Measurements from ENCODE around the gene ZSWIM6.
A peak's percentile ranks its signal among the peaks of the same experiment; 100 is the strongest.

Gene ZSWIM6

DNA sequence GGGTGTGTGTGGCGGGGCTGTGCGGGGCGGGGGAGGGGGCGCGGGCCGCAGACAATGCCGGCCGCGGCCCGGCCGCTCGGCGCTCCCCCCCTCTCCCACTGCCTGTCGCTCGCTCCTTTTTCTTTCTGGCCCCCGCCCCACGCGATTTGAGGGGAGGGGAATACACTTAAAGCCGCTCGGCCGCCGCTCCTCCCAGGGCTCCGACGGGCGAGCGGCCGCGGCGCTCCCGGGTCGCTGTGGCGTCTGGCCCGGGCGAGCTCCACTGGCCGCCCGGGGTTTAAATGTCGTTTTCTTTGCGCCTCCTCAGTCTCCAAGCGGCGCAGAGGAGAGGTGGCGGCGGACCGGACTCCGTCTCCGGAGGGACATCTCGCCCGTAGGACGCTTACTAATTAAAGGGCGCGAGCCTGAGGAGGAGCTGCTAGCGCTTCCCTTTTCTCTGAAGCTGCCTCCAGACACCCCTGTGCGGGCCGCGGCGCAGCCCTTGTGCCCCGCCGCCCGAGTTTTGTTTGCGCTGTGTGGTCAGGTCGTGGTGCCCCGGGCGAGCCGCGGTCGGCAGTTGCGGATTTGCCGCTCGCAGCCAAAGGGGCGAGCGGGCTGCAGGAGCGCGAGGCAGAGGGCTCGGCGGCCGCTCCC lies 1.4 kb downstream of the ZSWIM6 start:
- no peak for ATAC-seq
- Mint-ChIP-seq H3K4me3 (peak overlapping the region; percentile 79), H3K36me3 (ENCODE audit: low read depth) (peaks cover 9% of the 10 kb centered on the region), H3K4me1 (peaks cover 37% of the 10 kb centered on the region), H3K27ac (no peak overlapping the region), H3K9me3 (no peaks in the 10 kb centered on the region), H3K27me3 (peaks cover 13% of the 10 kb centered on the region)
- DNase-seq = peak; percentile 27

DNA sequence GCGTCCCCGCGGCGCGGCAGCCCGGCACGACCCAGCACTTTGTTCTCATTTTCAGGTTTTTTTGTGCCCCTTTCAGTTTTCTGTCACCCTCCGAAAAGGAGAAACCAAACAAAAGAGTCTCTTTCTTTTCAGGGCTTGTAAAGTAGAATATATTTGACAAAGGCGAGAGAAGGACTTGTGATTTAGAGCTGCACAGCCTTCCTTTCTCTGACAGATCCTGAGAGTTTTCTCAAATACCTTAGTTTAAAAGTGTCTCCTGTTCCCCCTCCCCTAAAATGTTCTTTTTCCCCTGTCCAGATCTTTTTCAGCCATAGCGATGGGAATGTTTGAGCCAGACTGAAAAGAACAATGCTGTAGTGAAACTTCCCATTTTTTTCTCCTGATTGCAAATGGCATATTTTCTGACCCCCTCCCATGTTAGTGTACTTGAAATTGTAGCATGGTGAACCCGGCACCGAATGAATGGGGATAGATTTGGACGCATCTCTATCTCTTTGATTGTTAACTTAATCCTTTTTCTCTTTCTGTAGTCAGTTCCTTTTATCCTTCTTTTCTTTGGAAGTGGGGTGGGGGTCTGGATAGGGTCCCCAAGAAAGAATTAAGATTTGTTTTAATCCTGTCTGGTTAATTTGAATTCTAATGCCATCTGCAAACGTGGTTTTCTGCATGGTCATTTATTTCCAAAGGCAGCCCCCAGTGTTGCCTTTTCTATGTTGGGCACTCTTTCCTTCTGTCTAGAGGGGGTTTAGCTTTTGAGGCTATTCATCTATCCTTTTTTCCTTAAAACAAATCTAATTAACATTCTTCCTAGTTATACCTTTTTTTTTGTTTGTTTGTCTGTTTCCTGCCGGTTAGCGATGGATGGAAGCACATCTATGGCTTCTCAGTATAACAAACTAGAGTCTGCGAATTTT lies 2.2 kb downstream of the ZSWIM6 start:
- Mint-ChIP-seq H3K27ac (peak overlapping the region; percentile 10), H3K9me3 (no peaks in the 10 kb centered on the region), H3K4me3 (peak overlapping the region; percentile 79), H3K36me3 (ENCODE audit: low read depth) (peaks cover 9% of the 10 kb centered on the region), H3K4me1 (peaks cover 34% of the 10 kb centered on the region), H3K27me3 (peaks cover 8% of the 10 kb centered on the region)
- no peak for DNase-seq
- ATAC-seq = no peak

DNA sequence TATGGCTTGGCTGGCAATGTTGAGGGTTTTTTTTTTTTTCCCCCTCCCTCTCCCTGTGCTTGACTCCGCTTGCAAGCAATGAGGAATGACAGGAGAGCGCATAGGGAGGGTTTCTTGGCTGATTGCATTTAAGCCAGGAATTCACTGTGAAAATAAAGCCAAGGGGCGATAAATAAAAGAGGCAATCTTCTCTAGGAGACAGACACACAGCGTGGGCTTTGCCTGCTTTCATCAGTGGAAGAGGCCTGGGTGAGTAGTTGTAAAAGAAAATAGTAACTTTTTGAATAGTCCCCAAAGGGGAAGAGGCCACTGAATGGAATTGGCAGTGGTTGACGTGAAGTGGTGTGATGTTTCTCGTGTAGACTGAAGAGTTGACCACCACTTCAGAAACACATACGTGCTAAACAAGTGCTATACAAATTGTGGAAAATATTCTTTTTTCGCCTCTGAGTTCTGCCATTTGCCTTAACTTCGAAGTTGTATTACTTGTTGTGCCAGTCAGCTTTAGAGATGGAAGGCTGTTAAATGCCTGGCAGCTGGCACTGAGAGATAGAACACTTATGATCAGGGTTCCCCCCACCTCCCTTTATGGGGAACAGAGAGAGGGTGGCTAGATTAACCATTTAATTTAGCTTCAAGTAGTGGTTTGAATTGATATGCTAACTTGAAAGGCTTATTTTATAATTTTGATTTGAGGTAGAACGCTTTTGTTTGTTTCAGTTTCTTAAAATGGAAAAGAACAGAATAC lies 3.0 kb downstream of the ZSWIM6 start:
- peaks cover 29% of the 10 kb centered on the region for H3K4me1 Mint-ChIP-seq
- H3K4me3 Mint-ChIP-seq = peak overlapping the region; percentile 79
- H3K9me3 Mint-ChIP-seq = no peaks in the 10 kb centered on the region

DNA sequence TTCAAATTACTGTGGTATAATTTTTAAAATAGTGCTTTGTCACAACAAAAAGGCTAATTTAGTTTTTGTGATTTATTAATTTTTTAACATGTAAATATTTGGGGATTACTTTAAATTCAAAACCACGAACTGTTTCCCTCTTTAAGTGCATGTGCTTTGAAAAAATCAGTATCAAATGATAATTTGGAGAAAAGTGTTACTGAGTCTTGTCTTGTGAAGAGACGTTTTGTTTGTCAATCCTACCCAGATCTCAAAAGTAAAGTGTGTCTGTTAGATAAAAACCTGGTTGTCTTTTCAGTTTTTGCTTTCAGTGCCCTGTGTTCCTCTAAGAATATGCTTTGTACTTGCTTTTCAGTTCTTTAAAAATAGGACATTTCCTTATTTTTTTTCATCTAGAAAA lies 7.7 kb downstream of the ZSWIM6 start:
- Mint-ChIP-seq H3K27ac (no peak overlapping the region), H3K27me3 (peaks cover under 1% of the 10 kb centered on the region), H3K4me3 (no peak overlapping the region), H3K4me1 (peaks cover 45% of the 10 kb centered on the region), H3K9me3 (no peaks in the 10 kb centered on the region), H3K36me3 (ENCODE audit: low read depth) (peaks cover 6% of the 10 kb centered on the region)
- DNase-seq (no peak), ATAC-seq (no peak)

More for the DNA sequence above, 3.0 kb downstream of the ZSWIM6 start:
- Mint-ChIP-seq H3K27me3 (peaks cover 8% of the 10 kb centered on the region), H3K27ac (no peak overlapping the region), H3K36me3 (ENCODE audit: low read depth) (peaks cover 9% of the 10 kb centered on the region)
- ATAC-seq (no peak), DNase-seq (no peak)

DNA sequence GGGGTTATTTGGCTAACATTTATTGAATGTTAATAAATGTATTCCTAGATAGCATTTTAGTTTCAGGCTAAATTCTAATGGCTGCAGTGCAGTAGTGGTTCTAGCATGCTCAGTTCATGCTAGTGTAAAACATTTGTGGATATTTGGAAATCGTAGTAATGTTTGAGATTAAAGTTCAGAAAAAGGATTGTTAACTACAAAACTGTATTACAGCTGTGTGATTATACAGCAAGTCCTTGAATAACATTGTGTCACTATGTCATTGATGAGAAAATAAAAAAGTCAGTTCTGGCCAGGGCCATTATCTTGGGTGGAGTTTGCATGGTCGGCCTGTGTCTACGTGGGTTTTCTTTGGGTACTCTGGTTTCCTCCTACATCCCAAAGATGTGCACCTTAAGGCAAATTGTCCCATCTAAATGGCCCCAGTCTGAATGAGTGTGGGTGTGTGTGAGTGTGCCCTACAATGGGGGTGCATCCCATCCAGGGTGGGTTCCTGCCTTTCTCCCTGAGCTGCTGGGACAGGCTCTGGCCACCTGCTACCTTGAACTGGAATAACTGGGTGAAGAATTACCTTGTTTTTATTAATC lies 8.8 kb downstream of the ZSWIM6 start:
- H3K4me3 Mint-ChIP-seq = no peak overlapping the region
- H3K27ac Mint-ChIP-seq = no peak overlapping the region
- H3K36me3 Mint-ChIP-seq (ENCODE audit: low read depth) = peaks cover 4% of the 10 kb centered on the region
- H3K4me1 Mint-ChIP-seq = peaks cover 38% of the 10 kb centered on the region
- H3K9me3 Mint-ChIP-seq = no peaks in the 10 kb centered on the region
- no peaks in the 10 kb centered on the region for H3K27me3 Mint-ChIP-seq
- DNase-seq = no peak
- ATAC-seq = no peak

DNA sequence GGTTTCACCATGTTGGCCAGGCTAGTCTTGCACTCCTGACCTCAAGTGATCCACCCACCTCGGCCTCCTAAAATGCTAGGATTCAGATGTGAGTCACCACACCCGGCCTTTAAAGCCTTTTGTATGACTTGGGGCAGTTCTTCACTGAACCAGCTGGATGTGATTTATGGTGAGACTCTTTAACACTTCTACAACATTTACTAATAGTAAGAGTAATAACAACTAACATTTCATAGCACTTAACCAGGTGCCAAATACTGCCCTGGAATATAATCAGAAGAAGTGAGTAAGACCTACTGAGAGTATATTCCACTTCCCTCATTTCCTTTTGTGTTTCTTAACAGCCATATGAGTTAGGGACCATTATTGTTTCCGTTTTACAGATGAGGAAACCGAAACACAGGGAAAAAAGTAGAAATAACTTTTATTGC lies 10.0 kb downstream of the ZSWIM6 start:
- Mint-ChIP-seq H3K36me3 (ENCODE audit: low read depth) (no peaks in the 10 kb centered on the region), H3K4me1 (peaks cover 38% of the 10 kb centered on the region), H3K27me3 (no peaks in the 10 kb centered on the region), H3K9me3 (no peaks in the 10 kb centered on the region), H3K4me3 (no peak overlapping the region), H3K27ac (no peak overlapping the region)
- ATAC-seq (peak; percentile 88), DNase-seq (peak; percentile 37)

DNA sequence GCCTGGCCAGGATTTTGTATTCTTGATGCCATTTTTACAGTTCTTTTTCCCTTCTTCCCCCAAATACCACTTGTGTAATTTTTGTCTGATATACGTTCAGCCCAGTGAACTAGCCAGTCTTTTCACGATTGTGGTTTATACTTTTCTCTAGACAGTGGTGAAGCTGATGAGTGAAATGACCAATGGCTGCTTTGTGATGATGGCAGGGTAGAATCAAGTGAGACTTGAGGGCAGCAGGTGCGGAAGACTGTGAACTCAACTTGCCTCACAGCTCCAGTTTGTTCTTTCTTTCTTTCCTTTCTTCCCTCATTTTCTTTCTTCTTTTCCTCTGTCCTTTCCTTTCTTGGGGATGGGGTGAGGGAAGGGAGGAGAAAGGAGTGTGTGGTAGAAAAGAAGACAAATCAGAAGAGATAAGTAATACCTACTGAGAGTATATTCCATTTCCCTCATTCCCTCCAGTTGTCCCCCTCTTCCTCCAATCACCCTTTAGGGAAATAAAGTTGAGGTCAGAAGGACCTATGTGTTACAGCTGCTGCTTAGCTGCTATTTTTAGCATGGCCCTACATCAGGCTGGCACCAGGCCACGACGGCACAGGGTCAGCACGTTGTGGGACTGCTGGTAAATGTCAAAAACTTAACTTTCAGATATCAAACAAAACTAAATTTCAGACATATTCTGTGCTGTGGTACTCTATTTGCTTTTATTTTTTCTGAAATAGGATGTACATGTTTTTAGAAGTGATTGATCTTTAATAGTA lies 12.3 kb downstream of the ZSWIM6 start:
- Mint-ChIP-seq H3K27me3 (no peaks in the 10 kb centered on the region), H3K27ac (no peak overlapping the region), H3K36me3 (ENCODE audit: low read depth) (no peaks in the 10 kb centered on the region), H3K9me3 (peaks cover 4% of the 10 kb centered on the region), H3K4me1 (peaks cover 43% of the 10 kb centered on the region), H3K4me3 (no peak overlapping the region)
- DNase-seq (no peak), ATAC-seq (no peak)

DNA sequence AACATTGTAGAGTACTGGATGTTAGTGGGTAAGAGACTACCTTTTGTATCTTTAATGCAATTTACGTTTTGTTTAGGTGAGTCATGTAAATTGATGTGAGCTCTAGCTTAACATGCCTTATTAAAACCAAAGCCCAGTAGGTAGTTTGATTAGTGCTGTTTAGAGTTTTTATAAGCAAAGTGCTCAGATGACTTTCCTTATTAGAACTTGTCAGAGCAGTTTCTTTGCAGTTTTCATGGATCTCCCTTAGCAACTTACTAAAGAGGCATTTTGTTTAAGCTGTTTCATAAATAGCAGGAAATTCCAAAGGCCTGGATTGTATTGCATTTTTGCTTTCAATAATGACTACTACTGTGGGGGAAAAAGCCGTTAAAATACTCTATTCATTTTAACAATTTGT lies 14.5 kb downstream of the ZSWIM6 start:
- no peak for DNase-seq
- Mint-ChIP-seq H3K4me3 (no peak overlapping the region), H3K4me1 (peaks cover 34% of the 10 kb centered on the region), H3K27me3 (no peaks in the 10 kb centered on the region), H3K36me3 (ENCODE audit: low read depth) (no peaks in the 10 kb centered on the region), H3K9me3 (peaks cover 4% of the 10 kb centered on the region), H3K27ac (no peak overlapping the region)
- no peak for ATAC-seq

DNA sequence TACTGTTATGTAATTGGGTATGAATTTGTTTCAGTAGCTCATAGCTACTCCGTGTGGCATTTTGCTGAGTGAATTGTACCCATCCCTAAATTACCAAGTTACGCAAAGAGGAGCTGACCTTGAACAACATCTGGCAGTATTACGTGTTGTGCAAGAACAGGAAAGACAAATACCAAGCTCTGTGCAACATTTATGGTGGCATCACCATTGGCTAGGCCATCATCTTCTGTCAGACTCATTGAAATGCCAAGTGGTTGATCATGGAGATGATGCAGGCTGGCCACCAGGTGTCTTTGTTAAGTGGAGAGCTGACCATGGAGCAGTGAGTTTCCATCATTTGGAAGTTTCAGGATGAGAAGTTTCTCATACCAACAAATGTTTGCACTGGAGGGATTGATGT lies 15.0 kb downstream of the ZSWIM6 start:
- Mint-ChIP-seq H3K36me3 (ENCODE audit: low read depth) (no peaks in the 10 kb centered on the region), H3K27ac (no peak overlapping the region), H3K9me3 (peaks cover 4% of the 10 kb centered on the region), H3K27me3 (no peaks in the 10 kb centered on the region), H3K4me1 (peaks cover 29% of the 10 kb centered on the region), H3K4me3 (no peak overlapping the region)
- ATAC-seq = no peak
- DNase-seq = no peak

DNA sequence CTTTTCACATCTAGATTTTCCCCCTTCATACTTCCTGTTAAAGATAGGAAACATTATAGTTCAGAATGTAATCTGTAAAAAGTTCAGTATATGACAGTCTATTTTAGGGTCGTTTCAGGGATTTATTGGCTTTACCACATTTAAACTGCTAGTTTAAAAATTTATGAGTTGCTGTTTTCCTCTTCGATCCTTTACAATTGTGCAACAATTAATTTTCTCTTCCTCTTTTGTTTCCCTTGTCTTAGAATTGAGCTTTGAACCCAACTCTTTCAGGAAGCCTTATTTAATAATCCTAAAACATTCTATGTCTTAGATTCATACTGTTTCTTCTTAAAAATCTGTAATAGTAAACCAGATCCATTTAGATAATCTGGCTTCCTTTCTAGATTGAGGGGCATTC lies 16.4 kb downstream of the ZSWIM6 start:
- H3K4me1 Mint-ChIP-seq = peaks cover 21% of the 10 kb centered on the region
- DNase-seq = no peak
- ATAC-seq = no peak
- no peak overlapping the region for H3K4me3 Mint-ChIP-seq
- no peak overlapping the region for H3K27ac Mint-ChIP-seq
- no peaks in the 10 kb centered on the region for H3K27me3 Mint-ChIP-seq
- no peaks in the 10 kb centered on the region for H3K36me3 Mint-ChIP-seq (ENCODE audit: low read depth)
- peaks cover 4% of the 10 kb centered on the region for H3K9me3 Mint-ChIP-seq

DNA sequence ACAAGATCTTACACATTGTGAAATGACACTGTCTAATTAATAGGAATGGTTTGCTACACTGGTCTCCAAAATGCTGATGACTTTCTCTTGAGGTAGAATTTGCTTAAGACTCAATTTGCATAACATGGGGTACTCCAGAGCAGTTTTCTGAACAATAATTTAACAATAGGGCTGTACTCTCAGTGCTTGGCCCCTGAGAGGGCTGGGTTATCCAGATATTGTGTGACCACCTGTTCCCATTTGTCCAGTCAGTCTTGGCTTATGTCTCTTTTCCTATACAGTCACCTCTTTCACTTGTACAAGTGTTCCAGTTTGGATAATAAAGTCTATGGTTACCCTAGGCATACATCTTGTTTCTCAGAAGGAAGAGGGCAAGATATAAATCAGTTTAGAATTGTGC lies 17.9 kb downstream of the ZSWIM6 start:
- H3K27ac Mint-ChIP-seq = no peak overlapping the region
- no peaks in the 10 kb centered on the region for H3K36me3 Mint-ChIP-seq (ENCODE audit: low read depth)
- H3K4me1 Mint-ChIP-seq = peaks cover 17% of the 10 kb centered on the region
- H3K4me3 Mint-ChIP-seq = no peak overlapping the region
- no peak for ATAC-seq
- DNase-seq = no peak
- H3K9me3 Mint-ChIP-seq = peaks cover 4% of the 10 kb centered on the region
- H3K27me3 Mint-ChIP-seq = no peaks in the 10 kb centered on the region

DNA sequence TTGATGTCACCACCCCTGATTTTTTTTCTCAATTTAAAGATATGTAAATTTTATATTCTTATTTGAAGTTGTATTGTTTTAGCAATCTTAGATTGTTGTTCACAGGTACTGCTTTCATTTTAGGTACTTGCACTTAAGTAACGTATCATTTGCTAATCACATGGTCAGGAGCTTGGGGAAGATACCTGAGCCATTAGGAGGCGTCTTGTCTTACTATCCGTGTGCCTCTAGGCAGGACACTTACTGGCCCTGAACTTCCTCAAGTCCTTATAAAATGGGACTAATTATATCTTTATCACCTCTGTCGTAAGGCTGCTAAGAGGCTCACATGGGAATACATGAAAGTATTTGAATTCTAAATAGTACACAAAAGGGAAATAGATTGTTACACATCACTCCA lies 18.5 kb downstream of the ZSWIM6 start:
- peaks cover 4% of the 10 kb centered on the region for H3K9me3 Mint-ChIP-seq
- H3K27ac Mint-ChIP-seq = no peak overlapping the region
- H3K36me3 Mint-ChIP-seq (ENCODE audit: low read depth) = no peaks in the 10 kb centered on the region
- no peak for ATAC-seq
- no peak for DNase-seq
- H3K4me1 Mint-ChIP-seq = peaks cover 17% of the 10 kb centered on the region
- no peaks in the 10 kb centered on the region for H3K27me3 Mint-ChIP-seq
- no peak overlapping the region for H3K4me3 Mint-ChIP-seq

DNA sequence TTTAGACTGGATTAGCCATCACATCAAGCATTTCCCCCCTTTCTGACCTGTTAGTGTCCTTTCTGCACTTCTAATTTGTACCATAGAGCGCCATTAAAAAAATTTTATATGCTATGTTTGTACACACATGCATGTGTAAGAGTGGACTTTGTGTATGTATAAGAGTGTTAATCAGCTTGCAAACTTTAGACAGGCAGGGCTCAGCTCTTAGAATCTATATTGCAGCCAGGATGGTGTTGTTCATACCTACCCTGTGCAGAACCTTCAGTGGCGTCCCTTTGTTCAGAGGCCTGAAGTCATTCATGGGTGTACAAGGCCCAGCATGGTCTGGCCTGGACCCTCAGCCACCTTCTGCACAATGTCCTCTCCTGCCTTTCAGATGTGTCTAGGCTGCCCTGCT lies 19.7 kb downstream of the ZSWIM6 start:
- no peaks in the 10 kb centered on the region for H3K36me3 Mint-ChIP-seq (ENCODE audit: low read depth)
- ATAC-seq (no peak), DNase-seq (no peak)
- no peak overlapping the region for H3K4me3 Mint-ChIP-seq
- peaks cover 17% of the 10 kb centered on the region for H3K4me1 Mint-ChIP-seq
- peaks cover 4% of the 10 kb centered on the region for H3K9me3 Mint-ChIP-seq
- no peak overlapping the region for H3K27ac Mint-ChIP-seq
- H3K27me3 Mint-ChIP-seq = no peaks in the 10 kb centered on the region

DNA sequence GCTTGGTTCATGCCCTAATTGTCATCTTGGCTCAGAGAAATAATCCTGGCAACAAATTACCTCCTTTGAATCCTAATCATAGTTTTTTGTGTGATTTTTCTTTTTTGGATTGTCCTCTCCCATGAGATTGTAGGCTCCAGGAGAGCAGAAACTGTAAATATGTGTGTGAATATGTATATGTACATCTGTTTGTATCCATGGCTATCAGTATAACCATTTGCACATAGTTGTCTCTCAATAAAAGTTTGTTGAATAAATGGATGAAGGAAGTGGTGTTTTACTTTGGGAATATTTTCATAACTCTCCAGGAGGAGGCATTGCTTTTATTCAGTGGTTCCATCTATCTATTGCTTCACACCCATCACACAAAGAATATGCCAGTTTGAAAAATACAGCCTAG lies 20.1 kb downstream of the ZSWIM6 start:
- peaks cover 17% of the 10 kb centered on the region for H3K4me1 Mint-ChIP-seq
- no peak for DNase-seq

More for the DNA sequence above, 20.1 kb downstream of the ZSWIM6 start:
- Mint-ChIP-seq H3K4me3 (no peak overlapping the region), H3K9me3 (peaks cover 8% of the 10 kb centered on the region), H3K27ac (no peak overlapping the region), H3K36me3 (ENCODE audit: low read depth) (peaks cover 3% of the 10 kb centered on the region), H3K27me3 (no peaks in the 10 kb centered on the region)
- ATAC-seq = no peak
